Gastroesophageal sphincter (tissue), 4 donors: ENCODE results near the gene GALNT5. TPM values are rescaled to one million over a fixed set of nuclear protein-coding genes. Genes with fewer than 3 reads are reported as not detected.

Experiments used
- ATAC-seq: fragments of 150-250 bp; one replicate; pipeline ENCODE4 v1.9.1; 2016; ENCODE audit warnings: mild to moderate bottlenecking, moderate library complexity
- H3K27ac ChIP-seq, 4 donors: fragments of 200-600 bp; sonication (generic) in 3 of 4; 1 replicate in 3 of 4; 2 replicates in 1 of 4; pipeline ENCODE4 v1.5.1; 2016 to 2019
- H3K27me3 ChIP-seq: fragments of 200-600 bp; sonication (generic); one replicate; pipeline ENCODE4 v1.5.1; 2019
- H3K36me3 ChIP-seq, 2 donors: fragments of 200-600 bp; sonication (generic); one replicate each; pipeline ENCODE4 v1.5.1; 2019; ENCODE audit warnings: control low read depth in 1 of 2
- H3K4me1 ChIP-seq, 3 donors: fragments of 200-600 bp; sonication (generic); 1 replicate in 2 of 3; 2 replicates in 1 of 3; pipeline ENCODE4 v1.5.1; 2016 to 2019; ENCODE audit warnings: control low read depth in 2 of 3
- H3K4me3 ChIP-seq, 2 donors: fragments of 200-600 bp; sonication (generic); one replicate each; pipeline ENCODE4 v1.5.1; 2019; ENCODE audit warnings: mild to moderate bottlenecking in 1 of 2, moderate library complexity in 1 of 2
- H3K9me3 ChIP-seq, 3 donors: fragments of 200-600 bp; sonication (generic); one replicate each; pipeline ENCODE4 v1.5.1; 2017 to 2019; ENCODE audit warnings: control low read depth in 2 of 3
- CTCF ChIP-seq, 4 experiments: fragments of 200-600 bp in 2 of 4; fragments of 450-650 bp in 2 of 4; sonication (generic) in 1 of 4; IDR thresholded peaks; one replicate each; pipeline ENCODE4 v1.5.1; 2017 to 2019; ENCODE audit warnings: antibody characterized with exemption in 4 of 4, mild to moderate bottlenecking in 2 of 4, moderate library complexity in 2 of 4
- EP300 ChIP-seq: sonication (generic); formaldehyde crosslinking; IDR thresholded peaks from one replicate; pipeline ENCODE4 v1.6.1; 2017; ENCODE audit warnings: antibody characterized with exemption, mild to moderate bottlenecking
- POLR2A ChIP-seq, 2 donors: fragments of 450-650 bp; IDR thresholded peaks; one replicate each; pipeline ENCODE4 v1.6.1; 2017; ENCODE audit warnings: antibody characterized with exemption in 2 of 2, mild to moderate bottlenecking in 2 of 2, moderate library complexity in 1 of 2
- POLR2AphosphoS5 ChIP-seq: sonication (generic); formaldehyde crosslinking; IDR thresholded peaks from one replicate; pipeline ENCODE4 v1.6.1; 2017; ENCODE audit warnings: antibody characterized with exemption
- WGBS, 2 donors: methylation state at CpG; one replicate each; pipeline ENCODE4 v1.1.5; 2018; ENCODE audit warnings: low coverage in 1 of 2; 5-methylcytosine and 5-hydroxymethylcytosine counted together
- total RNA-seq, 4 donors: library from RNA; depleted of rRNA; stranded (reverse); fragments of >200 nt; gene quantifications; one replicate each; pipeline ENCODE4 v1.1.0, GENCODE V29; 2016

GALNT5 gene
- total RNA-seq, 4 donors from 2014 or later = under 0.01 to 0.89 (median 0.24) TPM

GRCh38 chr2:157312866-157313486 lies 55.5 kb downstream of the GALNT5 start:
- 100% methylated on average over 1 of the region's 1 CpG for WGBS, 2 donors
- H3K36me3 ChIP-seq = no peaks in the 10 kb centered on the region
- TF ChIP-seq POLR2A (IDR thresholded peaks at IDR 0.05) (no peak), POLR2AphosphoS5 (no peak), CTCF (IDR thresholded peaks at IDR 0.05) (no peak), EP300 (no peak)
- no peaks in the 10 kb centered on the region for H3K4me1 ChIP-seq
- no peak for ATAC-seq
- no peak overlapping the region for H3K27ac ChIP-seq
- no peaks in the 10 kb centered on the region for H3K9me3 ChIP-seq
- no peaks in the 10 kb centered on the region for H3K27me3 ChIP-seq
- no peak overlapping the region for H3K4me3 ChIP-seq

GRCh38 chr2:157315901-157316300 lies 58.4 kb downstream of the GALNT5 start:
- Histone ChIP-seq H3K4me3 (no peak overlapping the region), H3K36me3 (no peaks in the 10 kb centered on the region), H3K9me3 (no peaks in the 10 kb centered on the region), H3K4me1 (no peaks in the 10 kb centered on the region), H3K27ac (no peak overlapping the region), H3K27me3 (no peaks in the 10 kb centered on the region)
- no peak for ATAC-seq
- 76 to 82% methylated on average over 4 of the region's 4 CpGs for WGBS, 2 donors
- TF ChIP-seq CTCF (IDR thresholded peaks at IDR 0.05) = no peak
- no peak for TF ChIP-seq EP300
- TF ChIP-seq POLR2AphosphoS5 = no peak

- Histone ChIP-seq H3K36me3 (no peaks in the 10 kb centered on the region), H3K27me3 (no peaks in the 10 kb centered on the region), H3K4me1 (no peaks in the 10 kb centered on the region), H3K4me3 (no peak overlapping the region), H3K27ac (no peak overlapping the region), H3K9me3 (no peaks in the 10 kb centered on the region)
- 100% methylated on average over 2 of the region's 2 CpGs for WGBS, 2 donors
- TF ChIP-seq EP300 = no peak
- TF ChIP-seq POLR2A (IDR thresholded peaks at IDR 0.05) = no peak
- no peak for TF ChIP-seq POLR2AphosphoS5
- TF ChIP-seq CTCF (IDR thresholded peaks at IDR 0.05) = no peak
- ATAC-seq = no peak
Measured at GRCh38 chr2:157318884-157319283, 61.4 kb downstream of the GALNT5 start.

GRCh38 chr2:157319795-157320194 lies 62.3 kb downstream of the GALNT5 start:
- ATAC-seq = no peak
- no peaks in the 10 kb centered on the region for H3K9me3 ChIP-seq
- H3K4me1 ChIP-seq = no peaks in the 10 kb centered on the region
- no peaks in the 10 kb centered on the region for H3K36me3 ChIP-seq
- 60 to 71% methylated on average over 2 of the region's 2 CpGs for WGBS, 2 donors
- no peak overlapping the region for H3K27ac ChIP-seq
- no peaks in the 10 kb centered on the region for H3K27me3 ChIP-seq
- no peak overlapping the region for H3K4me3 ChIP-seq
- TF ChIP-seq POLR2A (IDR thresholded peaks at IDR 0.05) = no peak
- TF ChIP-seq CTCF (IDR thresholded peaks at IDR 0.05) = no peak
- TF ChIP-seq POLR2AphosphoS5 = no peak
- TF ChIP-seq EP300 = no peak

- no peaks in the 10 kb centered on the region for H3K36me3 ChIP-seq
- ATAC-seq = no peak
- TF ChIP-seq POLR2AphosphoS5 (no peak), POLR2A (IDR thresholded peaks at IDR 0.05) (no peak)
- no peaks in the 10 kb centered on the region for H3K27me3 ChIP-seq
- no peak overlapping the region for H3K4me3 ChIP-seq
- no peaks in the 10 kb centered on the region for H3K9me3 ChIP-seq
- H3K4me1 ChIP-seq = no peaks in the 10 kb centered on the region
- H3K27ac ChIP-seq = no peak overlapping the region
Measured at GRCh38 chr2:157320409-157320808, 62.9 kb downstream of the GALNT5 start.
